Activated CD4-positive, alpha-beta T cell treated with anti-CD3 and anti-CD28 coated beads, Interleukin-2, amount 10 ng/mL, durations not matched to agents 24 days and 14 days (primary cell): Measurements from ENCODE around the gene E2F1. TPM values are rescaled to one million over a fixed set of nuclear protein-coding genes. Genes with fewer than 3 reads are reported as not detected.

Source experiments
- DNase-seq: peaks from one replicate; pipeline ENCODE4 v3.0.0; 2022
- H3K27ac Mint-ChIP-seq: one replicate; pipeline ENCODE4 v1.8.0; 2022; ENCODE audit warnings: mild to moderate bottlenecking, mixed read lengths
- H3K27me3 Mint-ChIP-seq: one replicate; pipeline ENCODE4 v1.8.0; 2022; ENCODE audit warnings: mixed read lengths
- H3K36me3 Mint-ChIP-seq: one replicate; pipeline ENCODE4 v1.8.0; 2022; ENCODE audit warnings: low read depth, mild to moderate bottlenecking, mixed read lengths
- H3K4me1 Mint-ChIP-seq: one replicate; pipeline ENCODE4 v1.8.0; 2021; ENCODE audit warnings: mixed read lengths
- H3K4me3 Mint-ChIP-seq: one replicate; pipeline ENCODE4 v1.8.0; 2022; ENCODE audit warnings: mild to moderate bottlenecking, moderate library complexity, mixed read lengths
- H3K9me3 Mint-ChIP-seq: one replicate; pipeline ENCODE4 v1.8.0; 2021; ENCODE audit warnings: mixed read lengths
- intact Hi-C: fragments of 100-400 bp; cut with micrococcal nuclease; formaldehyde crosslinking; loops from one replicate; pipeline ENCODE4 v1.15.1; 2023
- total RNA-seq: library from RNA; stranded (reverse); gene quantifications from 2 replicates; pipeline ENCODE4 v1.2.3, GENCODE V29; 2022

Gene E2F1
- total RNA-seq, 1 donor from 2014 or later: 78.3 TPM

GRCh38 chr20:33659341-33660034, 26.7 kb downstream of the E2F1 start:
- intact Hi-C loops: no loop called here
- Mint-ChIP-seq H3K27ac (peak overlapping the region; percentile 49), H3K4me1 (peaks cover 11% of the 10 kb centered on the region), H3K9me3 (no peaks in the 10 kb centered on the region), H3K27me3 (no peaks in the 10 kb centered on the region), H3K36me3 (no peaks in the 10 kb centered on the region), H3K4me3 (no peak overlapping the region)
- no peak for DNase-seq

- H3K27ac Mint-ChIP-seq: peak overlapping the region; percentile 49
- H3K27me3 Mint-ChIP-seq: no peaks in the 10 kb centered on the region
- DNase-seq: no peak
- intact Hi-C loops: no loop called here
- no peaks in the 10 kb centered on the region for H3K9me3 Mint-ChIP-seq
- H3K4me1 Mint-ChIP-seq: peaks cover 8% of the 10 kb centered on the region
- H3K36me3 Mint-ChIP-seq: no peaks in the 10 kb centered on the region
- H3K4me3 Mint-ChIP-seq: no peak overlapping the region
Measured at GRCh38 chr20:33658929-33659328, 27.3 kb downstream of the E2F1 start.

GRCh38 chr20:33658510-33658909, 27.7 kb downstream of the E2F1 start:
- H3K4me3 Mint-ChIP-seq: no peak overlapping the region
- H3K36me3 Mint-ChIP-seq: no peaks in the 10 kb centered on the region
- H3K27ac Mint-ChIP-seq: no peak overlapping the region
- no peak for DNase-seq
- no peaks in the 10 kb centered on the region for H3K27me3 Mint-ChIP-seq
- intact Hi-C loops: no loop called here
- H3K4me1 Mint-ChIP-seq: peaks cover 6% of the 10 kb centered on the region
- H3K9me3 Mint-ChIP-seq: no peaks in the 10 kb centered on the region

GRCh38 chr20:33657704-33658095, 28.5 kb downstream of the E2F1 start:
- intact Hi-C loops: no loop called here
- peaks cover 10% of the 10 kb centered on the region for H3K4me1 Mint-ChIP-seq
- no peak overlapping the region for H3K27ac Mint-ChIP-seq
- DNase-seq: no peak
- H3K9me3 Mint-ChIP-seq: no peaks in the 10 kb centered on the region
- no peaks in the 10 kb centered on the region for H3K36me3 Mint-ChIP-seq
- H3K4me3 Mint-ChIP-seq: no peak overlapping the region
- H3K27me3 Mint-ChIP-seq: no peaks in the 10 kb centered on the region

- no peaks in the 10 kb centered on the region for H3K36me3 Mint-ChIP-seq
- H3K27ac Mint-ChIP-seq: no peak overlapping the region
- DNase-seq: no peak
- intact Hi-C loops: no loop called here
- H3K4me3 Mint-ChIP-seq: no peak overlapping the region
- H3K27me3 Mint-ChIP-seq: no peaks in the 10 kb centered on the region
- peaks cover 11% of the 10 kb centered on the region for H3K4me1 Mint-ChIP-seq
- no peaks in the 10 kb centered on the region for H3K9me3 Mint-ChIP-seq
Measured at GRCh38 chr20:33656783-33657703, 29.1 kb downstream of the E2F1 start.

GRCh38 chr20:33656010-33656782, 30.0 kb downstream of the E2F1 start:
- Mint-ChIP-seq H3K36me3 (no peaks in the 10 kb centered on the region), H3K27me3 (no peaks in the 10 kb centered on the region), H3K9me3 (no peaks in the 10 kb centered on the region), H3K4me1 (peaks cover 14% of the 10 kb centered on the region), H3K4me3 (no peak overlapping the region), H3K27ac (no peak overlapping the region)
- DNase-seq: no peak
- intact Hi-C loops: no loop called here

- Mint-ChIP-seq H3K4me1 (peaks cover 14% of the 10 kb centered on the region), H3K4me3 (no peak overlapping the region), H3K9me3 (no peaks in the 10 kb centered on the region), H3K27me3 (no peaks in the 10 kb centered on the region), H3K36me3 (no peaks in the 10 kb centered on the region), H3K27ac (no peak overlapping the region)
- intact Hi-C loops: no loop called here
- DNase-seq: no peak
Measured at GRCh38 chr20:33655164-33655563, 31.0 kb downstream of the E2F1 start.

- Mint-ChIP-seq H3K27me3 (no peaks in the 10 kb centered on the region), H3K36me3 (no peaks in the 10 kb centered on the region)
- no peak for DNase-seq
Measured at GRCh38 chr20:33654680-33655161, 31.5 kb downstream of the E2F1 start.

GRCh38 chr20:33653900-33654596, 32.1 kb downstream of the E2F1 start:
- Mint-ChIP-seq H3K36me3 (no peaks in the 10 kb centered on the region), H3K27me3 (no peaks in the 10 kb centered on the region), H3K4me3 (no peak overlapping the region), H3K27ac (peak overlapping the region; percentile 25), H3K9me3 (no peaks in the 10 kb centered on the region), H3K4me1 (peaks cover 16% of the 10 kb centered on the region)
- intact Hi-C loops: loop anchor here (1.0 kb wide), 1 partner anchor 197 kb away; no protein-coding TSS in a partner anchor
- DNase-seq: no peak

More at GRCh38 chr20:33654680-33655161, 31.5 kb downstream of the E2F1 start:
- Mint-ChIP-seq H3K27ac (peak overlapping the region; percentile 32), H3K9me3 (no peaks in the 10 kb centered on the region), H3K4me1 (peaks cover 16% of the 10 kb centered on the region), H3K4me3 (no peak overlapping the region)
- intact Hi-C loops: no loop called here

GRCh38 chr20:33653218-33653899, 32.8 kb downstream of the E2F1 start:
- Mint-ChIP-seq H3K9me3 (no peaks in the 10 kb centered on the region), H3K4me3 (no peak overlapping the region), H3K27me3 (no peaks in the 10 kb centered on the region), H3K27ac (peak overlapping the region; percentile 45), H3K36me3 (no peaks in the 10 kb centered on the region), H3K4me1 (peaks cover 16% of the 10 kb centered on the region)
- intact Hi-C loops: loop anchor here (1.0 kb wide), 1 partner anchor 196 kb away; no protein-coding TSS in a partner anchor
- peak; percentile 79 for DNase-seq

GRCh38 chr20:33651562-33652048, 34.6 kb downstream of the E2F1 start:
- DNase-seq: no peak
- Mint-ChIP-seq H3K4me3 (no peak overlapping the region), H3K27ac (no peak overlapping the region), H3K4me1 (peaks cover 22% of the 10 kb centered on the region), H3K36me3 (no peaks in the 10 kb centered on the region), H3K27me3 (no peaks in the 10 kb centered on the region), H3K9me3 (no peaks in the 10 kb centered on the region)
- intact Hi-C loops: loop anchor here (1.0 kb wide), 1 partner anchor 12 kb away; no protein-coding TSS in a partner anchor

- Mint-ChIP-seq H3K4me1 (peaks cover 22% of the 10 kb centered on the region), H3K27ac (no peak overlapping the region), H3K9me3 (no peaks in the 10 kb centered on the region), H3K4me3 (no peak overlapping the region), H3K36me3 (peaks cover 3% of the 10 kb centered on the region), H3K27me3 (no peaks in the 10 kb centered on the region)
- no peak for DNase-seq
- intact Hi-C loops: no loop called here
Measured at GRCh38 chr20:33650753-33651561, 35.2 kb downstream of the E2F1 start.
